D721Med (cell line): Measurements from ENCODE around the gene YPEL1.

Experiments
- DNase-seq: peaks from one replicate; pipeline ENCODE4 v3.0.0; 2011; ENCODE audit warnings: low spot score; ENCODE audit not compliant: insufficient read length
- FAIRE-seq: peaks from 2 replicates; lab custom pipeline; 2011; peaks lifted over from hg19 to GRCh38; lab: Jason Lieb, UNC
- CTCF ChIP-seq: IDR thresholded peaks from 2 replicates; pipeline ENCODE4 v1.5.1; 2012; ENCODE audit warnings: mild to moderate bottlenecking, control low read depth; ENCODE audit not compliant: insufficient read depth; ENCODE audit errors: missing control alignments

Gene YPEL1

GRCh38 chr22:21686634-21687393 lies 48.8 kb downstream of the YPEL1 start:
- DNase-seq (no peak), FAIRE-seq (no peak)
- no peak for TF ChIP-seq CTCF

GRCh38 chr22:21686193-21686608 lies 49.4 kb downstream of the YPEL1 start:
- no peak for TF ChIP-seq CTCF
- DNase-seq (no peak), FAIRE-seq (no peak)

- DNase-seq (no peak), FAIRE-seq (no peak)
- TF ChIP-seq CTCF, result no peak
Measured at GRCh38 chr22:21685164-21685513, 50.5 kb downstream of the YPEL1 start.

GRCh38 chr22:21684492-21685163 lies 51.0 kb downstream of the YPEL1 start:
- no peak for TF ChIP-seq CTCF
- FAIRE-seq (no peak), DNase-seq (no peak)

GRCh38 chr22:21683401-21683811 lies 52.2 kb downstream of the YPEL1 start:
- TF ChIP-seq CTCF, result no peak
- FAIRE-seq, result no peak
- DNase-seq, result no peak

GRCh38 chr22:21682385-21683175 lies 53.0 kb downstream of the YPEL1 start:
- DNase-seq (no peak), FAIRE-seq (no peak)
- no peak for TF ChIP-seq CTCF
